ENCODE data around the gene WEE2.
A peak's percentile ranks its signal among the peaks of the same experiment; 100 is the strongest.

Gene WEE2

GRCh38 chr7:141691961-141692360 is 16.2 kb upstream of the WEE2 start:
- no peak for DNase-seq

GRCh38 chr7:141693082-141693481 is 15.1 kb upstream of the WEE2 start:
- DNase-seq: no peak

- no peak for DNase-seq
These were observed 12.3 kb upstream of the WEE2 start for GRCh38 chr7:141695803-141696289.

DNA sequence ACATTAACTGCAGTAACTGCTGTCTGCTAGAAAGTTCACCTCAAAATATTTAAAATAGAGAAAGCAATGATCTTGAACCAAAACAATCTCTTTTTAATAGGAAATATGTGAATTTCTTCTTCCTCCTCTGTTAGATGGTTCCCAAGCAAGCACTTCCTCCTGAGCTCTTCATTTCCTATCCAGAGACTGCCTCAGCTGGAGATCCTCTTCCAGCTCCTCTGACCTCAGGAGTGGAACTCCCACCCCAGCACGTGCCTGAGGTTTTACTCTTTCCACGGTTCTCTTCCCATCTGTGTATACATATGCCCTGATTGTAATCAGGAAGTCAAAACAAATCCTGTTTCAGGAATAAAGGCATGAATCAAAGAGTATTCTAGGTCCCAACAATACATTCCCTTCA is 11.8 kb upstream of the WEE2 start:
- no peak for DNase-seq

DNA sequence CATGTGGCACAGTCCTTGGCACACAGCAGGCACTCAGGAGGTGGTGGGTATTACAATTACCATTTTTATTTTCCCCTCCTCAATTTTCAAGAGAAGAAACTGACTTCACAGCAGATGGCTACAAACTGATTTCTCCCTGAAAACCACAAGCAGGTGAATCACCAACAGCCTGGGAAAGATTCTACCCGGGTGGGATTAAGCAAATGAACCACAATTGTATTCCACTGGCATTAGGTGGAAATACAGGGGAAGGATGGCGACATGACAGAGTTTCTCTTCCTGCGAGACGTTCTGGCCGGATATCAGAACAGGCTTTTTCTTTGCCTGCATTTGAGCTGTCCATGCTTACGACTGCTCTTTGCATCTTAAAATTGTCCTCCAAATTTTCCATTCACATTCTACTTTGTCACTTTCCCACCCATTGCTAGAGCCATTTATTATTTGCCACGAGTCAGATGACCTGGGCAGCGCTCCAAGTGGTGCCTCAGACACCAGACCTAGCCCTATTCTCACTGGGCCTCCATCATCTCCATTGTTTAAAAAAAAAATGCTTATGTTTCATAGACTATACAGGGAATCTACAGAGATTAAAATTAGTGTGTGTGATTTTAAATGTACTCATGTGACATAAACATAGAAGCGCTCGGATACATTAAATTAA is 10.8 kb upstream of the WEE2 start:
- no peak for DNase-seq

GRCh38 chr7:141698247-141699015 is 9.7 kb upstream of the WEE2 start:
- DNase-seq: no peak

- no peak for DNase-seq
These were observed 8.3 kb upstream of the WEE2 start for GRCh38 chr7:141699860-141700259.

DNA sequence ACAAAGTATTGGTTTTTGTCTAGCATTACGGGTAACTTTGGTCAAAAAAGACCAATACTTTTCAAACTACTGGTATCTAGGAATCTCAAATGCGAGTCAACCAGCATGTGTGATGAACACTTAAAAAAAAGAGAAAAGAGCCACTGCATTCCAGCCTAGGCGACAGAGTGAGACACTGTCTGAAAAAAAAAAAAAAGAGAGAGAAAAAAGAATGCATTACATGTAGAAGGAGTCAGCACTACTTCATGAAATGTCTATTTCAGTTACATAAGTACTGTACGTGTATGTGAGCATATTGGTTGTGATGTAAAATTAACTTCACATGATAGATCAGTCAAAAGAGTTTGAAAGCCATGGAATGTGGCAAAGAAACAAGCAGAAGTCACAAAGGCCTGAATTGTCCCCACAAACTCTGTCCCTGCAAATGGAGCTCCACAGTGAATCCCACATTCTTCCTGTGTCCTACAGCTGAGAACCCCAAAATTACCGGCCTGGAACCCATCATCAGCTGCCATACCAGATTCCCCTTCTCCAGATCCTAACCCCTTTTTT is 7.8 kb upstream of the WEE2 start:
- no peak for DNase-seq

- no peak for DNase-seq
These were observed 7.2 kb upstream of the WEE2 start for GRCh38 chr7:141700848-141701371.

DNA sequence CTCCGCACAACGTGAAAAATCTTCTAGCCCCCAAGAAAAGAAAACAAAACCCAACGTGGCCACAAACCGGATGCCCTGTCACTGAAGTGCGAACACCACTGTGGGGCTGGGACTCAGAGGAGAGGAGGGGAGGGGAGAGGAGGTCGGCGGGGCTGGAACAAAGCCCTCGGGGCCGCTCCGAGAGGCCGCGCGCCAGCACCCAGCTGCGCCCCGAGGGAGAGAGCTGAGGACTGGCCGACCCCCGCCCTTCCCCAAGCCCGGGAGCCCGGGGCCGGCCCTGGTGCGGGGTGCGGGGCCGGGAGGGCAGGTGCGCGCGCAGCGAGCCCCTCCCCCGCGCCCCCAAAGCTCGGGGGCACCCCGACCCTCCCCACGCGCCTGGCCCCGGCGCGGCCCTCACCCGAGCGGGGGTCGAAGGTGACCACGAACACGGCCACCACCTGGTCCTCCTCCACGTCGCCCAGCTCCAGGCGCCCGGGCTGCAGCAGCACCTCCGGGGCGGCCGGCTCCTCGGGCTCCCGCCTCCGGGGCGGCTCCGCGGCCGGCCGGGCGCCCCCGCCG is 6.6 kb upstream of the WEE2 start:
- DNase-seq: peak; percentile 79

- peak; percentile 59 for DNase-seq
These were observed 6.0 kb upstream of the WEE2 start, which contains the start of gene DENND11 for GRCh38 chr7:141702047-141702567. Gene DENND11, minus strand, starts transcription at chr7:141702166. Its CDS starts 13 bp downstream, at chr7:141702153.

- no peak for DNase-seq
These were observed 5.3 kb upstream of the WEE2 start for GRCh38 chr7:141702892-141703291.

- DNase-seq: no peak
These were observed 4.0 kb upstream of the WEE2 start for GRCh38 chr7:141704112-141704511.

- no peak for DNase-seq
These were observed 3.4 kb upstream of the WEE2 start for GRCh38 chr7:141704741-141705140.

DNA sequence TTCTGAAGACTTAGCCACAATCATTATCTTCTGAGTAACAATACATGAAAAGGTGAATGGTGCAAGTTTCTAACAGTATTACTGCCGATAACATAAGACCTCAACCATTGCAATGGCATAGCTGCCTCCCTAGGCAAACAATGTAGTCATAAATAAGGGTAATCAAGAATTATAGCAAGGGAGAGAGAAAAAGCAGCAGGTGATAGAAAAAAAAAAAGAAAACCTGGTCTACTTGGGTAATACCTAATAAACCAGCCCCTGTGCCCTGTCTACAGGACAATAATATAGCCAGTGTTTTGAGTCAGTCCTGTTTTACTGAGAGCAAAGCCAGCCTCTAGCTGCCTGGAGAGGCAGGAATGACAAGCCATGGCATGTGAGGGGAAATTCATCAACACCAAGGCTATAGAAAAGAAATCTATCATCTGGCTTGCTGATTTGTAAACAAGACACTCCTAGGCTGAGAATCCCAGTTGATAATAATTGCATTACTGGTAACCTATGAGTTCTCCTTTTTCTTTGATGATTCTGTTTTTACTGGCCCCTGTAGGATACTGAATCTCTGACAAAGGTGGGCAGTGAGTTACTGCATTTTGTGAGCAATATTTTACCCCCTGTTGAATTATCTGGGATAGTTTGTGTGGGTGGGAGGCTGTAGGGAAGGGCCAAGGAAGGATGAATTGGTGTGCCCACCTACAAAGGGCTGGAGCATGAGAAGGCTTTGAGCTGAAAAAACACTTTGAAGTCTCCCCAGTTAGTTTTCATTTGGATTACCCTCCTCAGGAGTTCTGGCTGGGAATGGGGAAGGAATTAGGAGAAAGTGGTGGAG is 1.7 kb upstream of the WEE2 start:
- no peak for DNase-seq

DNA sequence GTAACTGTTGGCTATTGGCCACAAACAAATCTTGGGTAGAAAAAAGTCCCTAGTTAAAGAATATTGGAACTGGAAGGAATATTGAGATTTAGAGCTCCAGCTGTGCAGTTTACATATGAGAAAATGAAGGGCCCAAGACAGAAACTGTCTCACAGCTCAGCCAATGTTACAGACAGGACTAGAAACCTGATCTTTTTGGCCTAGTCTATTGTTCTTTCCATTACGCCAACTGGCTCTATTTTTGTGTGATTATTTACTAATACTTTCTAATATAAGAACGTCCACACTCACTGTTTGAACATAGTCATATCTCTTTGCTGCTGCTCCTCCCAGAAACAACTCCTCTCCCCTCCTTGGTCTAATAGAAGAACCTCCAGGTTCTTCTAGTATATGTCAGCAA is 1.2 kb downstream of the WEE2 start:
- DNase-seq: no peak

GRCh38 chr7:141709749-141710148 is 1.6 kb downstream of the WEE2 start:
- no peak for DNase-seq

DNA sequence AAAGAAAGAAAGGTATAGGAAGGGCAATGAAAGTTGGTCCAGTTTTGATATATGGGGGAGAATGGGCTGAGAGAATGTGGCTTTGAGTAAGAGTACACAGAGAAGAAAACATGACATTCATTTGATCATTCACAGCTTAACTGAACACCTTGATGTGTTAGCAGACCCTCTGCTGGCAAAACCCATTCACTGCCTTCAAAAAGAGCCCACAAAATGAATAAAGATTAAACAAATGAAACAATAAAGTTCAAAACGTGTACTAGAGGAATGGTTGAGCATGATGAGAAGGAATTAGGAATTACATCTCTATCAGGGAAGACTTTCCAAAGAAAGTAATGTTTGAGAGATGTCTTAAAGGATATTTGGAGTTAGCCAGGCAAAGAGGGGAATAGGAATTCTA is 2.1 kb downstream of the WEE2 start:
- DNase-seq: peak; percentile 8

DNA sequence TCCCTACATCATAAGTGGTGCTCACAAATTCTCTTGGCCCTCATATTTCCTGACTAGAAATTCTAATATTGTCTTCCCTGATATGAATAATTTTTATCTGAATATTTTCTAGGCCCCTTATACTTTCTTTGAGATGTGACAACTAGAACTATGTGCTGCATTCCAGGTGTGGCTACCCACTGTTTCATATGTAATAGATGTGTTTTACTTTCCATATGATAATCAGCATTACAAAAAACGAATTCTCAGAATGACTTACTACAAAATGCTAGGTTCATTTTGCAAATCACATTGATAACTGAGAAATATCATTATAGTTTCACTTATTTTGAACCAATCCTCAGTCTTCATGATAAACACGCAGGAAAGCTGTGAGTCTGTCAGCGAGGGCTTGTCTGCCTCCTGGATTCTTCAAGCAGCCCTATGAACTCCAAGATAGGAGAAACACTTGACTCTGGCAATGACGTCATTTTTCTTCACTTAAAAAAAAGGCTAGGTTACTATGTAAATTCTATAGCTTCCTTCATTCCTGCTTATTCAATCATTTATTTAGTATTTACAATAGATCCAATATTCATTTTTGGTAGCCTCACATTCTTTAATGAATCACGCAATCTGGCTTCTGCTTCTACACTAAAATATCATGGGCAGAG is 4.6 kb downstream of the WEE2 start:
- no peak for DNase-seq

GRCh38 chr7:141713890-141714289 is 5.7 kb downstream of the WEE2 start:
- no peak for DNase-seq

DNA sequence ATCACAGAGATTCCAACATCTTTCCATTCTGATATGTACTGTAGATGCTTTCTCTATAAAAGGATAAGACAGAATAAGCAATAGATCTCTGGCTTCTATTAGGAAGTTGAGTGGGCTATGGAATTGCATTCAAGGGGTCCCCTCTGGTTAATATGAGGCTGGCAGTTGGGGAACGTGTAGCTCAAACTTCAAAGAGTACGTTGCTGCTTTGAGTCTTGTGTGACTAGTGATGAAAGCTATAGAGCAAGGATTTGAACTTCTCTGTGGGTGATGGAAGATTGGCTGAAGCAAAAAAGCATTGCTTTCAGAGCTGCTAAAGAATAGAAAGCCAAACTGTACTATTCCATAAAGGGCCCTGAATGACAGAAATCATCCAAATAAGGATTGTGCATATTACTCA is 6.4 kb downstream of the WEE2 start:
- no peak for DNase-seq

DNA sequence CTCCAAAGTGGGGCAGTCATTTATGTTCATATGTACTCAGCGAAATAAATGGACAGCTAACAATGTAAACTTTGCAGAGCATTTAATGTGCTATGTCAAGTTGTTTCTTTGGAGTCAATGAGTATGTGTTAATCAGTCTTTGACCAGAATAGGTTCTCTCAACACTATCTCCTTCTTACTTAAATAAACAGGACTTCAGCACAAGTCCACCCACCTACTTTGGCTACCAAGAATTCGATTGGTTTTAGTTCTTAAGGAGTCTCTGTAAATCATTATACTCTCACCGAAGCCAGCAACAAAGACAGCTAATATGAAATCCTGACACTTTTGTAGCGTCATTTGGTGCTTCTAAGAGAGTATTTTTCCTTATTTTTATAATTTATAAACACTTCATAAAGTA is 6.9 kb downstream of the WEE2 start:
- no peak for DNase-seq
